ENCODE results near the gene SGCD.

Gene SGCD

GRCh38 chr5:156401804-156402203 lies 74.8 kb downstream of the SGCD start:
- DNase-seq (ENCODE audit: low read depth, low spot score): no peak
- Histone ChIP-seq H3K4me1 (ENCODE audit: control insufficient read depth, insufficient read depth, low read length) (peaks cover 1% of the 10 kb centered on the region; the same call in 1 of the 2 replicates), H3K27me3 (ENCODE audit: control insufficient read depth, insufficient read depth, low read length) (no peaks in the 10 kb centered on the region), H3K36me3 (ENCODE audit: control insufficient read depth, insufficient read depth, low read length) (no peaks in the 10 kb centered on the region), H3K9me3 (ENCODE audit: control insufficient read depth, insufficient read depth, low read length) (no peaks in the 10 kb centered on the region), H3K27ac (ENCODE audit: low read length) (no peak overlapping the region), H3K4me3 (ENCODE audit: low read length) (no peak overlapping the region)
- no CpG with 5 or more reads among the region's 4 CpGs for WGBS (ENCODE audit: insufficient coverage, insufficient read length)

GRCh38 chr5:156402387-156402921 lies 75.5 kb downstream of the SGCD start:
- Histone ChIP-seq H3K4me1 (ENCODE audit: control insufficient read depth, insufficient read depth, low read length) (peaks cover 1% of the 10 kb centered on the region; the same call in 1 of the 2 replicates), H3K9me3 (ENCODE audit: control insufficient read depth, insufficient read depth, low read length) (no peaks in the 10 kb centered on the region), H3K27me3 (ENCODE audit: control insufficient read depth, insufficient read depth, low read length) (no peaks in the 10 kb centered on the region), H3K36me3 (ENCODE audit: control insufficient read depth, insufficient read depth, low read length) (no peaks in the 10 kb centered on the region), H3K4me3 (ENCODE audit: low read length) (no peak overlapping the region), H3K27ac (ENCODE audit: low read length) (no peak overlapping the region)
- no CpG with 5 or more reads among the region's 8 CpGs for WGBS (ENCODE audit: insufficient coverage, insufficient read length)
- peak; percentile 45 for DNase-seq (ENCODE audit: low read depth, low spot score)

- Histone ChIP-seq H3K36me3 (ENCODE audit: control insufficient read depth, insufficient read depth, low read length) (no peaks in the 10 kb centered on the region), H3K4me3 (ENCODE audit: low read length) (no peak overlapping the region), H3K27ac (ENCODE audit: low read length) (no peak overlapping the region), H3K4me1 (ENCODE audit: control insufficient read depth, insufficient read depth, low read length) (peaks cover 1% of the 10 kb centered on the region; the same call in 1 of the 2 replicates), H3K9me3 (ENCODE audit: control insufficient read depth, insufficient read depth, low read length) (no peaks in the 10 kb centered on the region), H3K27me3 (ENCODE audit: control insufficient read depth, insufficient read depth, low read length) (no peaks in the 10 kb centered on the region)
- no CpG with 5 or more reads among the region's 3 CpGs for whole genome bisulfite sequencing (ENCODE audit: insufficient coverage, insufficient read length)
- no peak for DNase-seq (ENCODE audit: low read depth, low spot score)
These were observed 79.0 kb downstream of the SGCD start for GRCh38 chr5:156405988-156406387.

GRCh38 chr5:156407251-156407650 lies 80.3 kb downstream of the SGCD start:
- Histone ChIP-seq H3K27ac (ENCODE audit: low read length) (no peak overlapping the region), H3K4me3 (ENCODE audit: low read length) (no peak overlapping the region), H3K27me3 (ENCODE audit: control insufficient read depth, insufficient read depth, low read length) (no peaks in the 10 kb centered on the region), H3K9me3 (ENCODE audit: control insufficient read depth, insufficient read depth, low read length) (no peaks in the 10 kb centered on the region), H3K4me1 (ENCODE audit: control insufficient read depth, insufficient read depth, low read length) (peaks cover 1% of the 10 kb centered on the region; the same call in 1 of the 2 replicates), H3K36me3 (ENCODE audit: control insufficient read depth, insufficient read depth, low read length) (no peaks in the 10 kb centered on the region)
- no peak for DNase-seq (ENCODE audit: low read depth, low spot score)
- WGBS (ENCODE audit: insufficient coverage, insufficient read length): no CpG with 5 or more reads among the region's 3 CpGs

GRCh38 chr5:156409834-156410233 lies 82.9 kb downstream of the SGCD start:
- Histone ChIP-seq H3K36me3 (ENCODE audit: control insufficient read depth, insufficient read depth, low read length) (no peaks in the 10 kb centered on the region), H3K4me1 (ENCODE audit: control insufficient read depth, insufficient read depth, low read length) (no peaks in the 10 kb centered on the region), H3K4me3 (ENCODE audit: low read length) (no peak overlapping the region), H3K27me3 (ENCODE audit: control insufficient read depth, insufficient read depth, low read length) (no peaks in the 10 kb centered on the region), H3K27ac (ENCODE audit: low read length) (no peak overlapping the region), H3K9me3 (ENCODE audit: control insufficient read depth, insufficient read depth, low read length) (no peaks in the 10 kb centered on the region)
- no CpG with 5 or more reads among the region's 1 CpG for WGBS (ENCODE audit: insufficient coverage, insufficient read length)
- DNase-seq (ENCODE audit: low read depth, low spot score): no peak

GRCh38 chr5:156411185-156411613 lies 84.2 kb downstream of the SGCD start:
- no peaks in the 10 kb centered on the region for H3K36me3 ChIP-seq (ENCODE audit: control insufficient read depth, insufficient read depth, low read length)
- no peaks in the 10 kb centered on the region for H3K4me1 ChIP-seq (ENCODE audit: control insufficient read depth, insufficient read depth, low read length)
- no peaks in the 10 kb centered on the region for H3K27me3 ChIP-seq (ENCODE audit: control insufficient read depth, insufficient read depth, low read length)
- WGBS (ENCODE audit: insufficient coverage, insufficient read length): no CpG with 5 or more reads among the region's 6 CpGs
- no peak overlapping the region for H3K4me3 ChIP-seq (ENCODE audit: low read length)
- no peak overlapping the region for H3K27ac ChIP-seq (ENCODE audit: low read length)
- no peak for DNase-seq (ENCODE audit: low read depth, low spot score)
- no peaks in the 10 kb centered on the region for H3K9me3 ChIP-seq (ENCODE audit: control insufficient read depth, insufficient read depth, low read length)

GRCh38 chr5:156411957-156412356 lies 85.0 kb downstream of the SGCD start:
- DNase-seq (ENCODE audit: low read depth, low spot score): no peak
- Histone ChIP-seq H3K4me1 (ENCODE audit: control insufficient read depth, insufficient read depth, low read length) (no peaks in the 10 kb centered on the region), H3K27me3 (ENCODE audit: control insufficient read depth, insufficient read depth, low read length) (no peaks in the 10 kb centered on the region), H3K27ac (ENCODE audit: low read length) (no peak overlapping the region), H3K36me3 (ENCODE audit: control insufficient read depth, insufficient read depth, low read length) (no peaks in the 10 kb centered on the region), H3K4me3 (ENCODE audit: low read length) (no peak overlapping the region), H3K9me3 (ENCODE audit: control insufficient read depth, insufficient read depth, low read length) (no peaks in the 10 kb centered on the region)
- no CpG with 5 or more reads among the region's 2 CpGs for WGBS (ENCODE audit: insufficient coverage, insufficient read length)

- Histone ChIP-seq H3K27ac (ENCODE audit: low read length) (no peak overlapping the region), H3K9me3 (ENCODE audit: control insufficient read depth, insufficient read depth, low read length) (no peaks in the 10 kb centered on the region), H3K4me3 (ENCODE audit: low read length) (no peak overlapping the region), H3K27me3 (ENCODE audit: control insufficient read depth, insufficient read depth, low read length) (no peaks in the 10 kb centered on the region), H3K4me1 (ENCODE audit: control insufficient read depth, insufficient read depth, low read length) (no peaks in the 10 kb centered on the region), H3K36me3 (ENCODE audit: control insufficient read depth, insufficient read depth, low read length) (no peaks in the 10 kb centered on the region)
- DNase-seq (ENCODE audit: low read depth, low spot score): no peak
- no CpG with 5 or more reads among the region's 2 CpGs for WGBS (ENCODE audit: insufficient coverage, insufficient read length)
These were observed 87.4 kb downstream of the SGCD start for GRCh38 chr5:156414391-156414790.

GRCh38 chr5:156419661-156420060 lies 92.7 kb downstream of the SGCD start:
- Histone ChIP-seq H3K36me3 (ENCODE audit: control insufficient read depth, insufficient read depth, low read length) (no peaks in the 10 kb centered on the region), H3K4me1 (ENCODE audit: control insufficient read depth, insufficient read depth, low read length) (peaks cover 3% of the 10 kb centered on the region; the same call in 1 of the 2 replicates), H3K27me3 (ENCODE audit: control insufficient read depth, insufficient read depth, low read length) (no peaks in the 10 kb centered on the region), H3K9me3 (ENCODE audit: control insufficient read depth, insufficient read depth, low read length) (no peaks in the 10 kb centered on the region), H3K27ac (ENCODE audit: low read length) (no peak overlapping the region), H3K4me3 (ENCODE audit: low read length) (no peak overlapping the region)
- WGBS (ENCODE audit: insufficient coverage, insufficient read length): no CpG with 5 or more reads among the region's 1 CpG
- no peak for DNase-seq (ENCODE audit: low read depth, low spot score)

- DNase-seq (ENCODE audit: low read depth, low spot score): no peak
- no peak overlapping the region for H3K27ac ChIP-seq (ENCODE audit: low read length)
- no peak overlapping the region for H3K4me3 ChIP-seq (ENCODE audit: low read length)
- H3K9me3 ChIP-seq (ENCODE audit: control insufficient read depth, insufficient read depth, low read length): no peaks in the 10 kb centered on the region
- peaks cover 3% of the 10 kb centered on the region; the same call in 1 of the 2 replicates for H3K4me1 ChIP-seq (ENCODE audit: control insufficient read depth, insufficient read depth, low read length)
- H3K36me3 ChIP-seq (ENCODE audit: control insufficient read depth, insufficient read depth, low read length): no peaks in the 10 kb centered on the region
- no peaks in the 10 kb centered on the region for H3K27me3 ChIP-seq (ENCODE audit: control insufficient read depth, insufficient read depth, low read length)
- no CpG with 5 or more reads among the region's 1 CpG for WGBS (ENCODE audit: insufficient coverage, insufficient read length)
These were observed 93.7 kb downstream of the SGCD start for GRCh38 chr5:156420665-156421064.

GRCh38 chr5:156421798-156422197 lies 94.8 kb downstream of the SGCD start:
- no peak for DNase-seq (ENCODE audit: low read depth, low spot score)
- no peaks in the 10 kb centered on the region for H3K9me3 ChIP-seq (ENCODE audit: control insufficient read depth, insufficient read depth, low read length)
- H3K27ac ChIP-seq (ENCODE audit: low read length): no peak overlapping the region
- no peaks in the 10 kb centered on the region for H3K36me3 ChIP-seq (ENCODE audit: control insufficient read depth, insufficient read depth, low read length)
- WGBS (ENCODE audit: insufficient coverage, insufficient read length): no CpG with 5 or more reads among the region's 4 CpGs
- H3K4me1 ChIP-seq (ENCODE audit: control insufficient read depth, insufficient read depth, low read length): peaks cover 3% of the 10 kb centered on the region; the same call in 1 of the 2 replicates
- no peak overlapping the region for H3K4me3 ChIP-seq (ENCODE audit: low read length)
- H3K27me3 ChIP-seq (ENCODE audit: control insufficient read depth, insufficient read depth, low read length): no peaks in the 10 kb centered on the region

All from iPS DF 6.9 (cell line).